Naive thymus-derived CD4-positive, alpha-beta T cell (primary cell): ENCODE measurements around the gene RNF169. TPM values are rescaled to one million over a fixed set of nuclear protein-coding genes. Genes with fewer than 3 reads are reported as not detected.
A peak's percentile ranks its signal among the peaks of the same experiment; 100 is the strongest.

Source experiments
- ATAC-seq: fragments of 150-1000 bp; cut with Tn5 transposase; 2 replicates; pipeline ENCODE4 v1.10.0; 2021; ENCODE audit warnings: mild to moderate bottlenecking, moderate library complexity
- CTCF ChIA-PET: fragments of 350-600 bp; sonication (Branson Sonifier 250); formaldehyde crosslinking; loops from one replicate; lab custom pipeline; 2021; ENCODE audit warnings: antibody characterized with exemption; lab: Charles Lee
- POLR2A ChIA-PET: fragments of 350-600 bp; sonication (Branson Sonifier 250); formaldehyde crosslinking; loops from one replicate; lab custom pipeline; 2021; ENCODE audit warnings: antibody characterized with exemption, inconsistent platforms; lab: Charles Lee
- DNase-seq, 9 donors: peaks; one replicate each; pipeline versions ENCODE4 v3.0.0 to v3.0.0-alpha.2; 2020 to 2022; ENCODE audit warnings: mixed read lengths in 1 of 9
- H3K27ac ChIP-seq: one replicate; pipeline ENCODE4 v1.7.0; 2013; ENCODE audit warnings: mild to moderate bottlenecking, low read depth, low read length, moderate library complexity
- H3K27me3 ChIP-seq, 2 donors: one replicate each; pipeline ENCODE4 v1.7.0; 2013; ENCODE audit warnings: low read length in 2 of 2, mild to moderate bottlenecking in 2 of 2, moderate library complexity in 2 of 2; ENCODE audit not compliant: control insufficient read depth in 2 of 2, insufficient read depth in 2 of 2
- H3K36me3 ChIP-seq, 3 experiments: 1 replicate in 2 of 3; 2 replicates in 1 of 3; pipeline ENCODE4 v1.7.0; 2013; ENCODE audit warnings: low read length in 3 of 3, mild to moderate bottlenecking in 3 of 3, moderate library complexity in 1 of 3; ENCODE audit not compliant: insufficient read depth in 3 of 3, control insufficient read depth in 2 of 3
- H3K4me1 ChIP-seq, 2 donors: one replicate each; pipeline ENCODE4 v1.7.0; 2013; ENCODE audit warnings: low read length in 2 of 2, mild to moderate bottlenecking in 2 of 2, moderate library complexity in 1 of 2; ENCODE audit not compliant: control insufficient read depth in 2 of 2, insufficient read depth in 2 of 2
- H3K4me3 ChIP-seq: 2 replicates; pipeline ENCODE4 v1.7.0; 2013; ENCODE audit warnings: mild to moderate bottlenecking, low read length
- H3K9me3 ChIP-seq, 3 experiments: 1 replicate in 2 of 3; 2 replicates in 1 of 3; pipeline ENCODE4 v1.7.0; 2013; ENCODE audit warnings: low read length in 3 of 3; ENCODE audit not compliant: control insufficient read depth in 2 of 3
- H3K27ac Mint-ChIP-seq, 9 donors: one replicate each; pipeline ENCODE4 v1.8.0; 2020 to 2022; ENCODE audit warnings: mixed read lengths in 9 of 9, mild to moderate bottlenecking in 8 of 9, moderate library complexity in 5 of 9, inconsistent platforms in 2 of 9
- H3K27me3 Mint-ChIP-seq, 5 donors: one replicate each; pipeline ENCODE4 v1.8.0; 2021 to 2022; ENCODE audit warnings: mixed read lengths in 5 of 5, mild to moderate bottlenecking in 1 of 5
- H3K36me3 Mint-ChIP-seq, 5 donors: one replicate each; pipeline ENCODE4 v1.8.0; 2020 to 2022; ENCODE audit warnings: mixed read lengths in 5 of 5, mild to moderate bottlenecking in 3 of 5, inconsistent platforms in 1 of 5
- H3K4me1 Mint-ChIP-seq, 7 donors: one replicate each; pipeline ENCODE4 v1.8.0; 2020 to 2022; ENCODE audit warnings: mixed read lengths in 7 of 7, mild to moderate bottlenecking in 3 of 7, inconsistent platforms in 1 of 7
- H3K4me3 Mint-ChIP-seq, 10 donors: one replicate each; pipeline ENCODE4 v1.8.0; 2020 to 2022; ENCODE audit warnings: mild to moderate bottlenecking in 10 of 10, mixed read lengths in 10 of 10, moderate library complexity in 6 of 10, inconsistent platforms in 2 of 10
- H3K9me3 Mint-ChIP-seq, 11 donors: one replicate each; pipeline ENCODE4 v1.8.0; 2020 to 2022; ENCODE audit warnings: mixed read lengths in 11 of 11, mild to moderate bottlenecking in 4 of 11, inconsistent platforms in 1 of 11, moderate library complexity in 1 of 11
- intact Hi-C, 2 donors: fragments of 100-400 bp; cut with micrococcal nuclease; formaldehyde crosslinking; loops; one replicate each; pipeline ENCODE4 v1.15.1; 2023
- polyA plus RNA-seq, 2 donors: library from polyadenylated mRNA; unstranded; fragments of 300-500 nt; fragmentation: Illumina TruSeq; gene quantifications; one replicate each; pipeline ENCODE4 v1.2.3, GENCODE V29; 2021
- total RNA-seq, 6 experiments: library from RNA in 5 of 6; stranded (reverse) in 5 of 6; gene quantifications; 1 replicate in 5 of 6; 2 replicates in 1 of 6; pipeline ENCODE4 v1.2.3 and lab custom pipeline; 2021 to 2026

Gene RNF169
- total and polyA plus RNA-seq, 7 experiments from 2014 or later: 1.1 to 25.5 (median 19.0) TPM

DNA sequence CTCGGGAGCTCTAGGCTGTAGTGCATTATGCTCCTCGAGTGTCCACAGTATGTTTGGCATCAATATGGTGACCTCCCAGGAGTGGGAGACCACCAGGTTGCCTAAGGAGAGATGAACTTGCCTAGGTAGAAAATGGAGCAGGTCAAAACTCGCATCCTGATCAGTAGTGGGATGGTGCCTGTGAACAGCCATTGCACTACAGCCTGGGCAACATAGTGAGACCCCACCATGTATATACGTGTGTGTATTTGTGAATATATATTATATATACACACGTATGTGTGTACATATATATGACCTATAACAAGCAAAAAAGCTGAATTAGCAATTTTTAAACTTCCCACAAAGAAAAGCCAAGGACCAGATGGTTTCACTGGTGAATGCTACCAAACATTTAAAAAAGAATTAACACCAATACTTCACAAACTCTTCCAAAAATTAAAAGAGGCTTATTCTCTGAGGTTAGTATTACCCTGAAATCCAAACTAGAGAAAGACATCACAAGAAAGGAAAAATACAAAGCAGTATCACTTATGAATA lies 97.4 kb downstream of the RNF169 start:
- POLR2A ChIA-PET: no interaction called here
- Mint-ChIP-seq H3K27me3 (no peaks in the 10 kb centered on the region), H3K9me3 (no peaks in the 10 kb centered on the region), H3K4me3 (no peak overlapping the region), H3K36me3 (peaks cover 15 to 77% (median 35%) of the 10 kb centered on the region in 5 donors), H3K27ac (peak overlapping the region in 2 of 9 donors; percentile 39 to 70), H3K4me1 (peaks cover 4 to 23% (median 9%) of the 10 kb centered on the region in 7 donors)
- CTCF ChIA-PET: no interaction called here
- H3K9me3 ChIP-seq: no peaks in the 10 kb centered on the region
- H3K36me3 ChIP-seq: peaks cover 0 to 75% (median 8%) of the 10 kb centered on the region in 3 experiments
- DNase-seq (no peak), ATAC-seq (no peak)
- peaks cover 0 to 15% of the 10 kb centered on the region in 2 donors for H3K4me1 ChIP-seq
- no peaks in the 10 kb centered on the region for H3K27me3 ChIP-seq
- intact Hi-C loops: no loop called here
- no peak overlapping the region for H3K27ac ChIP-seq
- no peak overlapping the region for H3K4me3 ChIP-seq

DNA sequence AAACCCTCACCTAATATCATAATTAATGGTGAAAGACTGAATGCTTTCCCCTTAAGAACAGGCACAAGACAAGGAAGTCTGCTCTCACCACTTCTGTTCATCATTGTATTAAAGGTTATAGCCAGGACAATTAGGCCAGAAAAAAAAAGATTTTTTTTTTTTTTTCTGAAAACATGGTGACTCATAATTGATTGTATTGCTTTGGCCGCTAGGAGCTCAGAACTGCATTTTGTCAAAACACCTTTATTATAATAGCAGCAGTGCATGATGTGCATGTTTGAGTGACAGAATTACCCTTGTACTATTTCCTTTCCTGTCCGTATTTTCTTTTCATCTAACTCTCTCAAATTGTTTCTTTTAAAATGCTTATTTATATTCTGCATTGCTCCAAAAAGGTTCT lies 98.1 kb downstream of the RNF169 start:
- DNase-seq (no peak), ATAC-seq (no peak)
- H3K27ac ChIP-seq: no peak overlapping the region
- CTCF ChIA-PET: no interaction called here
- H3K4me3 ChIP-seq: no peak overlapping the region
- POLR2A ChIA-PET: no interaction called here
- peaks cover 0 to 76% (median 10%) of the 10 kb centered on the region in 3 experiments for H3K36me3 ChIP-seq
- Mint-ChIP-seq H3K27ac (peak overlapping the region in 2 of 9 donors; percentile 39 to 58), H3K27me3 (no peaks in the 10 kb centered on the region), H3K9me3 (no peaks in the 10 kb centered on the region), H3K4me1 (peaks cover 4 to 23% (median 9%) of the 10 kb centered on the region in 7 donors), H3K36me3 (peaks cover 18 to 81% (median 32%) of the 10 kb centered on the region in 5 donors), H3K4me3 (no peak overlapping the region)
- intact Hi-C loops: no loop called here
- H3K9me3 ChIP-seq: no peaks in the 10 kb centered on the region
- H3K4me1 ChIP-seq: peaks cover 0 to 15% of the 10 kb centered on the region in 2 donors
- no peaks in the 10 kb centered on the region for H3K27me3 ChIP-seq

DNA sequence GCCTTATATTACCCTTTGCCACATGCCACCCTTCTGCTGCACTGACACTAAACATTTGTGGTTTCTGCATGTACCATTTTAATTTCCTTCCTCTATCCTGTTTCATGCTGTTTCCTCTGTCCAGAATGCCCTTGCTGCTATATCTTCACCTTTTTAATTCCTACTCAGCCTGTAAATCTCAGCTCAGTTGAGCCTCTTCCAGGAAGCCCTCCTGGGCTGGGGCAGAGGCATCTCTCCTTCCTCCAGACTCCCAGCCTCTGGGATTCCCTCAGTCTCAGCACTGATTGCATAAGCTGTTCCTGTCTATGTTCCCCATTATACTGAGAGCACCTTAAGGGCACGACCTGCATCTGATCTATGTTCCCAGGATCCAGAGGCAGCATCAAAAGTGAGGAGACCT lies 98.7 kb downstream of the RNF169 start:
- H3K36me3 Mint-ChIP-seq: peaks cover 22 to 83% (median 38%) of the 10 kb centered on the region in 5 donors
- no peak for ATAC-seq
- CTCF ChIA-PET: no interaction called here
- Histone ChIP-seq H3K4me1 (peaks cover 0 to 15% of the 10 kb centered on the region in 2 donors), H3K27me3 (no peaks in the 10 kb centered on the region), H3K36me3 (peaks cover 0 to 76% (median 4%) of the 10 kb centered on the region in 3 experiments), H3K9me3 (no peaks in the 10 kb centered on the region), H3K27ac (no peak overlapping the region), H3K4me3 (no peak overlapping the region)
- POLR2A ChIA-PET: no interaction called here
- peak overlapping the region in 1 of 10 donors; percentile 16 for H3K4me3 Mint-ChIP-seq
- H3K4me1 Mint-ChIP-seq: peaks cover 4 to 23% (median 9%) of the 10 kb centered on the region in 7 donors
- DNase-seq: no peak
- no peaks in the 10 kb centered on the region for H3K27me3 Mint-ChIP-seq
- no peaks in the 10 kb centered on the region for H3K9me3 Mint-ChIP-seq
- peak overlapping the region in 2 of 9 donors; percentile 54 to 88 for H3K27ac Mint-ChIP-seq
- intact Hi-C loops: no loop called here

DNA sequence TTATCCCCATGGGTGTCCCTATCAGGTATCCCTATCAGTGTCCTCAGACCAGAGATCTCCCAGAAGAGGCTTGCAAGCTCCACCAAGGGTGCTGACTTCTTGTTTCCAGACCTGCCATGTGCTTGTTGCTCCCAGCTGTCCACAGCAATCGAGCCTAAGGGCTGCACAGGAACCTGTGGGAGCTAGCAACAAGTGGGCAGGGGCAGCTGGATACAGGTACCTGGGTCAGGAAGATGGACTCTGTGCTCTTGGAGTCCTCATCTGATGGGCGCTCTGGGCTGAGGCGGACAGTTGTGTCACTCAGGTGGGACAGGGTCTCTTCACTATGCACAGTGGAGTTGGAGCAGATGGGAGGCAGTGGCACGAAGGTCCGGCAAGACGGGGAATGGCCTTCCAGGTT lies 99.2 kb downstream of the RNF169 start:
- intact Hi-C loops: no loop called here
- Mint-ChIP-seq H3K27ac (peak overlapping the region in 1 of 9 donors; percentile 54), H3K9me3 (no peaks in the 10 kb centered on the region), H3K4me3 (no peak overlapping the region), H3K36me3 (peaks cover 22 to 83% (median 43%) of the 10 kb centered on the region in 5 donors), H3K27me3 (no peaks in the 10 kb centered on the region), H3K4me1 (peaks cover 4 to 23% (median 9%) of the 10 kb centered on the region in 7 donors)
- no peak for DNase-seq
- H3K4me1 ChIP-seq: peaks cover 0 to 15% of the 10 kb centered on the region in 2 donors
- no peak for ATAC-seq
- no peak overlapping the region for H3K27ac ChIP-seq
- H3K9me3 ChIP-seq: no peaks in the 10 kb centered on the region
- ChIA-PET POLR2A (no interaction called here), CTCF (no interaction called here)
- H3K4me3 ChIP-seq: no peak overlapping the region
- H3K27me3 ChIP-seq: no peaks in the 10 kb centered on the region
- peaks cover 0 to 76% (median 4%) of the 10 kb centered on the region in 3 experiments for H3K36me3 ChIP-seq

DNA sequence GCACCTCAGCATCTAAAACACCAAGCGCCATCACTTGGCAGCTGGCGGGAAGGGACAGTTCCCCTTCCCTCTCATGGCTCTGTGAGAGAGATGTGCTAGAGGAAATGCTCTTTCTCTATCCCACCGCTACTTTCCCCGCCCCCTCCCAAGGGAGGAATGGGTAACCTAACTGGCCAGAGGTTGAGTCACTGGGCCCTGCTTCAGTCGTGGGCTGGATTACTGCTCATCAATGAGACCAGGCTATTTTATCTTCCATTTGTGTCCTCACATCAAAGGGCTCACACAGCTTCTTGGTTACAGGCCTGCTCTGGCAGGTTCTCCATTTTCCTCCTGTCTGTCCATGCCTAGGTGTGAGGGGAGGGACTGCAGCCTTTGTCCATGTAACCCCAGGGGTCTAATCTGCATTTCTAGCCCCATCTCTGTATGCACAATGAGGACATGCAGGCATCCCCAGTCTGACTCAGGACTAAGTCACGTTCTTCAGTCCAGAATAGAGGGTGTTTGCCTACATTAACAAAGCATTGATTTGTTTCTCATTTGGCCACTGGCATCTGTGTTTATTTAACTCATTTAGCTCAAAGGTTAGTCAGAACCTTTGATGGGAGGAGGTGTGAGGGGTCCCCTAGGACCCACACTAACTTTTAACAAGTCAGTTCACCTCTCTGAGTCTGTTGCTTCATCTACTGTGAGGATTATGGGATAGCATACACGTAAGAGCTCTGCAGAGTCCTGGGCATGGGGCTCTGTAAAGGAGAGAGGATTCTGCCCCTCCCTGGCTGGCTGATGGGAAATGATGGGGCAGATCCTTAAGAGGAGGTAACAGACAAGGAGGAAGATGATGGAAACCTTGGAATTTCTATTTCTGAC lies 101.1 kb downstream of the RNF169 start:
- DNase-seq: no peak
- Mint-ChIP-seq H3K27ac (no peak overlapping the region), H3K4me1 (peaks cover 4 to 23% (median 9%) of the 10 kb centered on the region in 7 donors), H3K4me3 (no peak overlapping the region), H3K27me3 (no peaks in the 10 kb centered on the region), H3K36me3 (peaks cover 26 to 80% (median 55%) of the 10 kb centered on the region in 5 donors), H3K9me3 (no peaks in the 10 kb centered on the region)
- no peaks in the 10 kb centered on the region for H3K27me3 ChIP-seq
- no peak for ATAC-seq
- ChIA-PET CTCF (no interaction called here), POLR2A (no interaction called here)
- H3K36me3 ChIP-seq: peaks cover 0 to 64% (median 4%) of the 10 kb centered on the region in 3 experiments
- intact Hi-C loops: no loop called here
- H3K4me3 ChIP-seq: no peak overlapping the region
- peaks cover 0 to 15% of the 10 kb centered on the region in 2 donors for H3K4me1 ChIP-seq
- no peaks in the 10 kb centered on the region for H3K9me3 ChIP-seq
- no peak overlapping the region for H3K27ac ChIP-seq

DNA sequence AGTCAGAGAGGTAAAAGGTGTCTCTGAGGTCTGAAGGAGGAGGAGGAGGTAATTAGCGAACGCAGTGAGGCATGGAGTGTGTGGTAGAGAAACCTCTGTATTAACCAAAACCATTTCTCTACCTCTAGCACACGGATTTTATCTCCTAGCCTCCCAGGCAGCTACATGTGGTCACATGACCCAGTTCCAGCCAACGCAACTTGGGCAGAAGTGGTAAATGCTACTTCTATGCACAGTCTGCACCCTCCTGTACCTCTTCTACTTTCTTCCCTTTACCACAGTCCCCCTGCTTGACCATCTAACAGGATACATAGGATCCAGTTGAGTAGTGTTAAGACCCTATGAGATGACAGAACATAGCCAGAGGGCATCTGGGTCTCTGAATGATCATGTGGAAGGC lies 104.6 kb downstream of the RNF169 start:
- Mint-ChIP-seq H3K27me3 (no peaks in the 10 kb centered on the region), H3K27ac (no peak overlapping the region), H3K4me3 (no peak overlapping the region), H3K4me1 (peaks cover 0 to 3% (median 0%) of the 10 kb centered on the region in 7 donors), H3K36me3 (peaks cover 15 to 78% (median 51%) of the 10 kb centered on the region in 5 donors), H3K9me3 (peaks cover 0 to 1% (median 0%) of the 10 kb centered on the region in 11 donors)
- DNase-seq (no peak), ATAC-seq (no peak)
- H3K9me3 ChIP-seq: no peaks in the 10 kb centered on the region
- CTCF ChIA-PET: no interaction called here
- H3K36me3 ChIP-seq: peaks cover 0 to 52% (median 4%) of the 10 kb centered on the region in 3 experiments
- intact Hi-C loops: no loop called here
- no peaks in the 10 kb centered on the region for H3K27me3 ChIP-seq
- POLR2A ChIA-PET: no interaction called here
- H3K4me3 ChIP-seq: no peak overlapping the region
- no peak overlapping the region for H3K27ac ChIP-seq
- H3K4me1 ChIP-seq: no peaks in the 10 kb centered on the region
